A172 (cell line): Measurements from ENCODE around the gene ACBD4. TPM values are rescaled to one million over a fixed set of nuclear protein-coding genes. Genes with fewer than 3 reads are reported as not detected.

ENCODE experiments used
- total RNA-seq: library from RNA; depleted of rRNA; stranded (reverse); fragments of >200 nt; shearing (Covaris generic); gene quantifications from 2 replicates; pipeline ENCODE4 v1.2.3, GENCODE V29; 2014; rRNA removed

ACBD4 gene
- total RNA-seq, 1 experiment from 2014 or later = 4.7 TPM

Other genes starting within 250 kb of the ACBD4 start
- 185 and 215 TPM in 2 replicates for gene EFTUD2, start 236.2 kb upstream of the ACBD4 start, total RNA-seq
- not detected in 2 replicates for gene GFAP, start 220.2 kb upstream of the ACBD4 start, total RNA-seq
- gene KIF18B, start 187.9 kb upstream of the ACBD4 start, total RNA-seq = 9.8 and 16.3 TPM in 2 replicates
- gene C1QL1, start 167.4 kb upstream of the ACBD4 start, total RNA-seq = 22.9 and 28.2 TPM in 2 replicates
- 33.0 and 34.8 TPM in 2 replicates for gene DCAKD, start 84.1 kb upstream of the ACBD4 start, total RNA-seq
- 151 and 733 TPM in 2 replicates for gene NMT1, start 74.4 kb upstream of the ACBD4 start, total RNA-seq
- 168 and 189 TPM in 2 replicates for gene PLCD3, start 3.2 kb upstream of the ACBD4 start, total RNA-seq
- gene HEXIM1, start 12.8 kb downstream of the ACBD4 start, total RNA-seq = 8.4 and 8.6 TPM in 2 replicates
- gene HEXIM2, start 26.2 kb downstream of the ACBD4 start, total RNA-seq = 10.1 and 19.9 TPM in 2 replicates
- 36.3 and 44.8 TPM in 2 replicates for gene FMNL1, start 86.2 kb downstream of the ACBD4 start, total RNA-seq
- not detected in 2 replicates for gene SPATA32, start 126.4 kb downstream of the ACBD4 start, total RNA-seq
- 24.8 and 35.5 TPM in 2 replicates for gene MAP3K14, start 181.3 kb downstream of the ACBD4 start, total RNA-seq